GM19240 (cell line): Measurements from ENCODE around the gene DEFB118.
"Not testable (repeated sequence)": the region's sequence is repeated elsewhere in the genome, so short reads cannot be mapped to it uniquely, and the experiment has no call there.

Experiments used
- DNase-seq: peaks from one replicate; pipeline ENCODE4 v3.0.0; 2011; ENCODE audit warnings: low spot score; ENCODE audit not compliant: insufficient read length

Gene DEFB118, protein sequence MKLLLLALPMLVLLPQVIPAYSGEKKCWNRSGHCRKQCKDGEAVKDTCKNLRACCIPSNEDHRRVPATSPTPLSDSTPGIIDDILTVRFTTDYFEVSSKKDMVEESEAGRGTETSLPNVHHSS

DNA sequence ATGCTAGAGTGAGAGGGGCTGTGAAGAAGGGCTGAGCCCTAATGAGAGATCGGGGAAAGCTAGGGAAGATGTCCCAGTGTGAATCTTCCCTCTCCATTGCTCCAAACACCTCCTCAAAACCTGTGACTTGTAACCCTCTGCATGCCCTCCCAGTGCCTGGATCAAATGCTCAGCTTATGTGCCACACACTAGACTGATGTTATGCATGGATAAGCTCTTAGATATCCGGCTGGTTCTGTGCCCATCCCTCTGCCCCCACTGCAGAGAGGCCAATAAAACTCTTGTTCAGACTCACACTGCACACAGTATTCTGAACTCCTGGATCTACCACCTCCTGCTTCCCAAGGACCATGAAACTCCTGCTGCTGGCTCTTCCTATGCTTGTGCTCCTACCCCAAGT, at the start of gene DEFB118:
Gene DEFB118, plus strand, starts transcription at position 301 of the 400 bp plus-strand sequence. Its CDS starts 50 bp downstream, at position 351.
- DNase-seq: no peak

DNA sequence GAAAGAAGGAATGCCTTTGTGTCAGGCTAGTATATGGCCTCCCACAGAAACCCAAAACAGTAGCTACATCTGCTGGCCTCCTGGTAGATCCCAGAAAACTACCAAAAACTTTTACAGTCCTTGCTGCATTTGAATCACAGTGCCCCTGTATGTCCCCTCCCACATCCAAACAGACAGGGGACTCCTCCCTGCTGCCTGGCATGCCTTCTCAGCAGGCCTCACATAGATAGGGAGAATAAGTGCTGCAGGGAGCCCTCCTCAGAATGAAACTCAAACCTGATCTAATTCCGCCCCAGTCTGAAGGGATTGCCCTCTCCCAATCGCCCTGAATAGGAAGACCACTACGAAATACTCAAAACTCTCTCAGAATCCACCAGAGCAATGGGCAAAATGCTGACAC, 45.9 kb upstream of the DEFB118 start:
- DNase-seq: no peak

DNA sequence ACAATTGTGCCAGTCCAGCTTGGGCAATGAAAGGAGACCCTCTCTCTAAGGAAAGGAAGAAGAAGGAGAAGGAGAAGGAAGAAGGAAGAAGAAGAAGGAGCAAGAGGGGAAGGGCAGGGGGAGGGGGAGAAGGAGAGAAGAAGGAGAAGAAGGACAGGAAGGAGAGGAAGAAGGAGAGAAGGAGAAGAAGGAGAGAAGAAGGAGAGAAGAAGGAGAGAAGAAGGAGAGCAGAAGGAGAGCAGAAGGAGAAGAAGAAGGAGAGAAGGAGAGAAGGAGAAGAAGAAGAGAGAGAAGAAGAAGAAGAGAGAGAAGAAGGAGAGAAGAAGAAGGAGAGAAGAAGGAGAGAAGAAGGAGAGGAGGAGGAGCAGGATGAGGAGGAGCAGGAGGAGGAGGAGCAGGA, 37.5 kb upstream of the DEFB118 start:
- DNase-seq: no peak

DNA sequence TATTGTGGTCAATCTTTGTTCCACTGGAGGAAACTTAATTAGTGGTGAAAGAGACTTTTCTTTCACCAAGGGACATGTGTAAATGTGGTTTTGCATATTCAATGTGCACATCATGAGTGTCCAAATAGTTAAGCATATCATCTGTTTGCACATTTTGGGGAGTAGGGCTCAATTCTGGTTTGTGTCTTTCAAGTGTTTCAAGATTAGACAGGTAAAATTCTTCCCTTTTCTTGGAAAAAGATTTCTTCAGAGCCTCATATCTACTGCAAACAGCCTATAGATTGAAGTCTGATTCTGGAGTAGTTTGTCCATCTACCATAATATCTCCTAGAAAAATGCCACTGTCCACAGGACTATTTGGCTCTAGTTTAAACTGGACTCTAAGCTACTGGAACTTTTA, 26.9 kb upstream of the DEFB118 start:
- DNase-seq: no peak

DNA sequence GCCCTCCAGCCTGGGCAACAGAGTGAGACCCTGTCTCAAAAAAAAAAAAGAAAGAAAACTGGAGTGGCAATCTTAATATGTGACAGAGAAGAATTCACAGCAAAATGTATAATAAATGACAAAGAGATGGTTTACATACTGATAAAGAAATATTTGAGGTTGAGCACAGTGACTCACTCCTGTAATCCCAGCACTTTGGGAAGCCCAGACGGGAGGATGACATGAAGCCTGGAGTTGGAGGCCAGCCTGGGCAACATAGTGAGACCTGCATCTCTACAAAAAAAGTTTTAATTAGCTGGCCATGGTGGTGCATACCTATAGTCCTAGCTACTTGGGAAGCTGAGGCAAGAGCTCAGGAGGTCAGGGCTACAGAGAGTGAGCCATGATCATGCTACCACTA, 12.4 kb upstream of the DEFB118 start:
- no peak for DNase-seq

DNA sequence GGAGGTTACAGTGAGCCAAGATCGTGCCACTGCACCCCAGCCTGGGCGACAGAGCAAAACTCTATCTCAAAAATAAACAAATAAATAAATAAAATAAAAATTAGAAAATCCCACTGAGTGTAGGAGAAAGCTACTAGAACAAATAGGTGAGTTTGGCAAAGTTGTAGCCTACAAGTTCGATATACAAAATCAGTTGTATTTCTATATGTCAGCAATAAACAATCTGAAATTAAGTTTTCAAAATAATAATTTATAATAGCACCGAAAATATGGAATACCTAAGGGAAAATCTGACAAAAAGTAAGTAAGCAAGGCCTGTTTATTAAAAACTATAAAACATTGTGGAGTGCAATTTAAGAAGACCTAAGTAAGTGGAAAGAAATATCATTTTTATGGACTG, 5.1 kb upstream of the DEFB118 start:
- no peak for DNase-seq

DNA sequence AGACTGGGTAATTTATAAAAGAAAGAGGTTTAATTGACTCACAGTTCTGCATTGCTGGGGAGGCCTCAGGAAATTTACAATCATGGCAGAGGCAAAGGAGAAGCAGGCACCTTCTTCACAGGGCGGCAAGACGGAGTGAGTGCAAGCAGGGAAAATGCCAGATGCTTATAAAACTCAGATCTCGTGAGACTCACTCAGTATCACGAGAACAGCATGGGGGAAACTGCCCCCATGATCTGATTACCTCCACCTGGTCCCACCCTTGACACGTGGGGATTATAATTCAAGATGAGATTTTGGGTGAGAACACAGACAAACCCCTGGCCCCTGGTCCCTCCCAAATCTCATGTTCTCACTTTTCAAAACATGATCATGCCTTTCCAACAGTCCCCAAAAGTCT, 4.1 kb upstream of the DEFB118 start:
- DNase-seq: not testable (repeated sequence)

DNA sequence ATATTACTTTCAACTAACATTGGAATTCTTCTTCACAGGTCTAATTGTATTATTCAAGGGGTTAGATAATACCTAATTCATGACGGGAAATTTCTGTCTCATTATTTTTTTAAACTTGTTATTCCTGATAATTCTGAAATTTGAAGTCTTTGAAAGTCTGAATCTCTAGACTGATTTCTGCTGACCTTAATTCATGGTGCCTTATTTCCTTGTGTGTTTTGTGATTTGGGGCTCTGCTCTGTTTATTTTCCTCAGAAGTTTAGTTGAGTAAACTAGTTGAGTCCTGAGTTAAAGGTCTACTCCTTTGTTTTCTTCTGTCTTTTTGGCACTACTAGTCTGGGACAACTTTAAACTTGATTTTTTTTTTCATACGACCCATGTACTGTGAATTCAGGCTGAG, 5.9 kb downstream of the DEFB118 start:
- DNase-seq: no peak

DNA sequence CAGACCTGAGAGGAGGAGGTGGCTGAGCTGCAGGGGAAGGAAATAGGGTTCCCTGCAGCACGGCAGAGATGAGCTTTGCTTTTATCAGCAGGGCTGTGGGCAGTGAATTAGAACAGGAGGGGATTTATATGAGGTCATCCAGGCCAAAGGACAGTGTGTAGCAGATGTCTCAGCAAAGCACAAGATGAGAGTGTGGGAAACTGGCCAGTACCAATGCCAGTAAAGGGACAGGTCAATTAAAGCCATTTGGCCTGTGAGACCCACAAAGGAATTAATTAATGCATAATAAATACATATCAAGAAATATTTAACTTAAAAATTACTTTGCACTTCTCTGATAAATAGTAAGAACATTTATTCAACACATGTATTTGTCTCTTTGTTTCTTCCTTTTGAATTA, 22.1 kb downstream of the DEFB118 start, which contains the start of gene DEFB119:
Gene DEFB119, minus strand, starts transcription at position 101 of the 400 bp plus-strand sequence. CDS start 107 bp downstream, outside the sequence.
- no peak for DNase-seq

DNA sequence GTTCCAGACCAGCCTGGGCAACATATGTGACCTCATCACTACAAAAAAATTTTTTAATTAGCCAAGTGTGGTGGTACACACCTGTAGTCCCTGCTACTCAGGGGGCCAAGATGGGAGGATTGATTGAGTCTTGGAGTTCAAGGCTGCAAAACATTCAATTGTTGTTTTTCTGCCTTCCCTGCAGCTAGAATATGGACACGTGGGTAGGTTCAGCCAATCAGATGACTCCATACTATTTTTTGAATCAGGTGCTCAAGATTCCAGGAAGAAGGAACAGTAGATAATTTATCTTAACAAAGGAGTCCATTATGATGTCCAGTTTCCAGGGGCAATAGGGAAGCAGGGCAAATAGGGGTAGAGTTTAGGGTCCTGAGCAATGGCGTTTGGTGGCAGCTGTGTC, 24.4 kb downstream of the DEFB118 start:
- DNase-seq: no peak

DNA sequence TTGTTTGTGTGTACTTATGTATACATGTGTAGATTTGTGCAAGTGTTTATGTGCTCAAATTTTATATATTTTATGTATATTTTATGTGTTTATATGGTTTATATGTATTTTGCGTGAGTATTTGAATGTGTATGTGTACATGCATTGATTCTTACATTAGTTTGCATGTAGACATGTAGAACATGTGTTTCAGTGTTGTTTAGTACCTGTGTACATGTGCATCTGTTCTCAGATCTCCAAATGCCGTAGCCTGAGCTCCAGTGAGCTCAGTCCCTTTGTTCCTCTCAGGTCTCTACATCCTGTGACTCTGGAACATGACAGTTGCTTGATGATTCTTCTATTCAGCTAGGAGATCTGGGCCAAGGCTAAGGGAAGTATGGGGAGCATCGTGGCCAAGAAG, 26.5 kb downstream of the DEFB118 start:
- no peak for DNase-seq

DNA sequence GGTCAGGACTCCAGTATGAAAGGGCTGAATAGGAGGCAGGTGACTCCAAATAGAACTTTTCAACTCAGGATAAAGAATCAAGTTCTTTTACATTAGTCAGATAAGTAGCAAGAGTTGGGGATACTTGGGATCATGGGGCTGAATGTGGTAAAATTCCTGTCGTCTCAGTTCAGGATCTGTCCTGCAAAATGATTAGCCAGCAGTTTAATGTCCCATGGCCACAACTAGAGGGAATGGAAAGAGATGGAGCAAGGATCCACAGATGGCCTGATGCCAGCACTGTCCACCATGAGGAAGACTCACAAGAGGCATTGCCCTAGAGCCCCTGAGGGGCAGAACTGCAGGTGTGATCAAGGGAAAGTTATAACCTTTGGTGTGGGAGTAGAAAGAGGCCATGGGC, 35.5 kb downstream of the DEFB118 start:
- no peak for DNase-seq

DNA sequence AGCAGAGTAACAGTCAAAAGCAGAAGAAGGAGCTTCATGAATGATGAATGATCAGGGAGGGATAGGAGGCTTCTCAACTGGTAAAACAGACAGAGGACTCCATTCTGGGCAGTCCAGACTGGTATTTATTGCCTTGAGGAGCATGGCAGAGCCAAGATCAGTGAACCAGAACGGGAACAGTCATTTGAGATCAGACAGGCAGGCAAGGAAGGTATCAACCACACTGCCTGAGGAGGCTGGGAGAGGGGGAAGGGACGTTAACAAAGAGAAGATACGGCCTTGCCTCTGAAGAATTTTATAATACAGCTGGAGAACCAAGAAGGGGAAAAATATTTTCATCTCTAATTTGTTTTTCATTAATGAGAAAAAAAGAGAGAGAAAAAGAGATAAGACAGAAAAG, 37.7 kb downstream of the DEFB118 start, which contains the start of gene DEFB121:
Gene DEFB121, minus strand, starts transcription at position 101 of the 400 bp plus-strand sequence. Its CDS starts 63 bp downstream, at position 38.
- DNase-seq: no peak

DNA sequence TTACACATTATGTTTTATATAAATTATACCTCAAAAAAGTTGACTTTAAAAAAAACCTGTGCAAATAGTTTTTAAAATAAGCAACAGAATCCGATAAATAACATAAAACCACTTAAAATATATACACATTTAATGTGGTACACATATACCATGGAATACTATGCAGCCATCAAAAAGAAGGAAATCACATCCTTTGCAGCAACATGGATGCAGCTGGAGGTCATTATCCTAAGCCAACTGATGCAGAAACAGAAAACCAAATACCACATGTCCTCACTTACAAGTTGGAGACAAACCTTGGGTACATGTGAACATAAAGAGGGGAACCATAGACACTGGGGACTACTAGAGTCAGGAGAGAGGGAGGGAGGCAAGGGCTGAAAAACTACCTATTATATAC, 41.6 kb downstream of the DEFB118 start:
- DNase-seq: no peak

DNA sequence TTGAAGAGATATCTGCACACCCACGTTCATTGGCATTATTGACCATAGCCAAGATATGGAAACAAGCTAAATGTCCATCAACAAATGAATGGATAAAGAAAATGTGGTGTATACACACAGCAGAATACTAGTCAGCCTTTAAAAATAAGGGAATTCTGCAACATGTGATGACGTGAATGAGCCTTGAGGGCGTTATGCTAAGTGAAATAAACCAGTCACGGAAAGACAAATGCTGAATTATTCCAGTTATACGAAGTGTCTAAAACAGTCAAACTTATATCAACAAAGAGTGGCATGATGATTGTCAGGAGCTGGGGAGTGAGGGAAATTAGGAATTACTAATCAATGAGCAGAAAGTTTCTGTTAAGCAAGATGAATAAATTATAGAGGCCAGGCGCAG, 46.0 kb downstream of the DEFB118 start:
- no peak for DNase-seq

DNA sequence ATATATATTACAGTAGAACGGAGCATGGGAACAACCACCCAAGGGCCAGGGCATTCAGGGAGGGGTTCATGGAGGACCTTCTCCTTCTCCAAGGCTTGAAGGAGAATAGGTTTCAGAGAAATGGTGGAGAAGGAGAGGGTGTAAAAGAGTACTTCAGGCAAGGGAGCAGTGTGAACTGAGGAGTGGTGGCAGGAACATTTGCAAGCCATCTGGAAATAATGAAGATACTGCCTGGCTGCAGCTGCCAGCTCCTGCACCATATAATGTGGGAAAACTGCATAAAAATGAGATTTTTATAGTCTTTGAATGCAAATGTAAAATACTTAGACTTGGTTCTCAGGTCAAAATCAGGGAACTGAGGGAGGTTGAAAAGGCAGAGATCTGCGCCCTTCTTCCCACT, 47.3 kb downstream of the DEFB118 start:
- DNase-seq: no peak

DNA sequence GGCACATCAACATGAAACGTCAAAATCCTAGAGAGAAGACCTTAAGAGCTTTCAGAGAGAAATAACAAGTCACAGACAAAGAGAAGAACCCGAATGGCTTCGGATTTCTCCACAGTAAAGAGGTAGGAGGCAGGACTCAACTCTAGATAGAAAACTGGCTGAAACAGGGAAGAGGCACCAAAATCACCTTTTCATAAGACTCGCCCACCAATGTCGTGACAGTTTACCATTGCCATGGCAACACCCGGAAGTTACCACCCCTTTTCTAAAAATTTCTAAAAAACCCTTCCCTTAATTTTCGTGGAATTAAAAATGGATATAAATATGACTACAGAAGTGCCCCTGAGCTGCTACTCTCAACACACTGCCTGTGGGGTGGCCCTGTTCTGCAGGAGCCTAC, 49.9 kb downstream of the DEFB118 start:
- no peak for DNase-seq
